OCI-LY7 (cell line): ENCODE data around the gene WWOX.

ENCODE experiments used
- CTCF ChIP-seq: fragments of 200-600 bp; sonication (generic); conservative IDR thresholded peaks from 2 replicates; pipeline ENCODE4 v1.5.1; 2014; ENCODE audit warnings: mild to moderate bottlenecking, antibody characterized with exemption, low read length, moderate library complexity, mixed read lengths
- EZH2phosphoT487 ChIP-seq: fragments of 200-600 bp; sonication (generic); IDR thresholded peaks from 2 replicates; pipeline ENCODE4 v1.6.1; 2018; ENCODE audit warnings: low read depth, borderline replicate concordance, mild to moderate bottlenecking, mixed run types, antibody characterized with exemption, low read length, moderate library complexity, mixed read lengths

GRCh38 chr16:78290395-78290794 lies 190.9 kb downstream of the WWOX start:
- TF ChIP-seq CTCF (no peak), EZH2phosphoT487 (no peak)
